T-helper 2 cell treated with Interferon-gamma antibody and Interleukin-4, amounts not matched to agents 100 ng/mL and 5 ng/mL, for 36 hours (primary cell): ENCODE data around the gene HSPA6. TPM values are rescaled to one million over a fixed set of nuclear protein-coding genes. Genes with fewer than 3 reads are reported as not detected.
"Not testable (repeated sequence)": the region's sequence is repeated elsewhere in the genome, so short reads cannot be mapped to it uniquely, and the experiment has no call there.

Experiments
- intact Hi-C: fragments of 100-400 bp; cut with micrococcal nuclease; formaldehyde crosslinking; loops from one replicate; pipeline ENCODE4 v1.15.1; 2023
- total RNA-seq: library from RNA; stranded (reverse); gene quantifications from 2 replicates; pipeline ENCODE4 v1.2.3, GENCODE V29; 2022

The HSPA6 gene
- total RNA-seq = 3.7 and 4.0 TPM in 2 replicates

DNA sequence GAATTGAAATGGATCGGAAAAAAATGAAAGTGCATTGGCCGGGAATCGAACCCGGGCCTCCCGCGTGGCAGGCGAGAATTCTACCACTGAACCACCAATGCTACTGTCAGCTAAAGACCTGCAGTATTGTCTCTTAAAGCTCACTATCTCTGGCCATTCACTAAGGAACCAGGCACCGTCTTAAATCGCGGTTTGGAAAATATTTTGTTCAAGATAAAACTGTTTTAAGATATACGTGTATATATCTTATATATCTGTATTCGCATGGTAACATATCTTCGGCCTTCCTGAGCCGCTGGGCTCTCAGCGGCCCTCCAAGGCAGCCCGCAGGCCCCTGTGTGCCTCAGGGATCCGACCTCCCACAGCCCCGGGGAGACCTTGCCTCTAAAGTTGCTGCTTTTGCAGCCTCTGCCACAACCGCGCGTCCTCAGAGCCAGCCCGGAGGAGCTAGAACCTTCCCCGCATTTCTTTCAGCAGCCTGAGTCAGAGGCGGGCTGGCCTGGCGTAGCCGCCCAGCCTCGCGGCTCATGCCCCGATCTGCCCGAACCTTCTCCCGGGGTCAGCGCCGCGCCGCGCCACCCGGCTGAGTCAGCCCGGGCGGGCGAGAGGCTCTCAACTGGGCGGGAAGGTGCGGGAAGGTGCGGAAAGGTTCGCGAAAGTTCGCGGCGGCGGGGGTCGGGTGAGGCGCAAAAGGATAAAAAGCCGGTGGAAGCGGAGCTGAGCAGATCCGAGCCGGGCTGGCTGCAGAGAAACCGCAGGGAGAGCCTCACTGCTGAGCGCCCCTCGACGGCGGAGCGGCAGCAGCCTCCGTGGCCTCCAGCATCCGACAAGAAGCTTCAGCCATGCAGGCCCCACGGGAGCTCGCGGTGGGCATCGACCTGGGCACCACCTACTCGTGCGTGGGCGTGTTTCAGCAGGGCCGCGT lies at the start of gene HSPA6:
TSS of gene HSPA6 (plus strand) at position 724 of the 925 bp plus-strand sequence. CDS start at position 843, 119 bp downstream.
- intact Hi-C loops = loop anchor here (2.0 to 5.0 kb wide), 2 partner anchors 17 to 73 kb away; no protein-coding TSS in a partner anchor

GRCh38 chr1:161477711-161478110 lies 46.6 kb upstream of the HSPA6 start:
- intact Hi-C loops = not testable (repeated sequence)

- intact Hi-C loops = no loop called here
Measured at GRCh38 chr1:161478985-161479384, 45.4 kb upstream of the HSPA6 start.

GRCh38 chr1:161480381-161481035 lies 43.8 kb upstream of the HSPA6 start:
- intact Hi-C loops = loop anchor here (10.0 kb wide), 1 partner anchor 64 kb away; the partner anchor contains the start of gene FCGR3A

GRCh38 chr1:161481624-161482392 lies 42.5 kb upstream of the HSPA6 start:
- intact Hi-C loops = loop anchor here (10.0 kb wide), 1 partner anchor 63 kb away; the partner anchor contains the start of gene FCGR3A

DNA sequence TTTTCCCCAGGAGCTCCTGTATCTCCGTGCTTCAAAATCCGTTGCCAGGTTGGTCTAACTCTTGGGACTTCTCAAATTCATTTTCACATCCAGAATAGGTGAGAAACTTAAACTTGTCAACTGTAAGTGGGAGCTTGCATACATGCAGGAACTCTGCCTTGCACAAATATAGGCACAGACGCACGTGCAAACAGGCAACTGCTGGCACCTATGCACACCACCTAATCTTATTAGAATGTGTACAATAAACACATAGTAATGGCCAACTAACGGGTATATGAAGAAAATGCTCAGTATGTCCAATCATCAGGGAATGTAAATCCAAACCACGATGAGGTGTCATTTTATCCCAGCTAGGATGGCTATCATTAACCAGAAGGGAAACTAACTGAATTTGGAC lies 41.7 kb upstream of the HSPA6 start:
- intact Hi-C loops = loop anchor here (10.0 kb wide), 1 partner anchor 62 kb away; the partner anchor contains the start of gene FCGR3A

DNA sequence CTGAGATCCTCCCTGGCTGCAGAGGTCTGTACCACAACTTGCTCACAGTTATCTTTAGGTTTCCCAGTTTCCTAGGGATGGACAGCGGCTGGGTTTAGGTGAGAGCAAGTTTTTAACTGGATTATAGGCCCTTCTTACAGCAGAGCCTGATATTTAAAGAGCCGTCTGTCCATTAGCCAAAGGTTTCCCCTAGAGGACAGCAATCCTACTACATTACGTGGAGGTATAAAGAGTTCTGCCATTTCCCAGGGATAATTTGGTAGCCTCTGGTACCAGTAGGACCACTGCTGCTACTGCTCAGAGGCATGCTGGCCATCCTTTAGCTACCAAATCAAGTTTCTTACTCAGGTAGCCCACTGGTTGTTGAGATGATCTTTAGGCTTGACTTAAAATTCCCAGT lies 41.0 kb upstream of the HSPA6 start:
- intact Hi-C loops = loop anchor here (10.0 kb wide), 1 partner anchor 61 kb away; the partner anchor contains the start of gene FCGR3A

- intact Hi-C loops = loop anchor here (10.0 kb wide), 1 partner anchor 60 kb away; the partner anchor contains the start of gene FCGR3A
Measured at GRCh38 chr1:161484613-161485012, 39.7 kb upstream of the HSPA6 start.

DNA sequence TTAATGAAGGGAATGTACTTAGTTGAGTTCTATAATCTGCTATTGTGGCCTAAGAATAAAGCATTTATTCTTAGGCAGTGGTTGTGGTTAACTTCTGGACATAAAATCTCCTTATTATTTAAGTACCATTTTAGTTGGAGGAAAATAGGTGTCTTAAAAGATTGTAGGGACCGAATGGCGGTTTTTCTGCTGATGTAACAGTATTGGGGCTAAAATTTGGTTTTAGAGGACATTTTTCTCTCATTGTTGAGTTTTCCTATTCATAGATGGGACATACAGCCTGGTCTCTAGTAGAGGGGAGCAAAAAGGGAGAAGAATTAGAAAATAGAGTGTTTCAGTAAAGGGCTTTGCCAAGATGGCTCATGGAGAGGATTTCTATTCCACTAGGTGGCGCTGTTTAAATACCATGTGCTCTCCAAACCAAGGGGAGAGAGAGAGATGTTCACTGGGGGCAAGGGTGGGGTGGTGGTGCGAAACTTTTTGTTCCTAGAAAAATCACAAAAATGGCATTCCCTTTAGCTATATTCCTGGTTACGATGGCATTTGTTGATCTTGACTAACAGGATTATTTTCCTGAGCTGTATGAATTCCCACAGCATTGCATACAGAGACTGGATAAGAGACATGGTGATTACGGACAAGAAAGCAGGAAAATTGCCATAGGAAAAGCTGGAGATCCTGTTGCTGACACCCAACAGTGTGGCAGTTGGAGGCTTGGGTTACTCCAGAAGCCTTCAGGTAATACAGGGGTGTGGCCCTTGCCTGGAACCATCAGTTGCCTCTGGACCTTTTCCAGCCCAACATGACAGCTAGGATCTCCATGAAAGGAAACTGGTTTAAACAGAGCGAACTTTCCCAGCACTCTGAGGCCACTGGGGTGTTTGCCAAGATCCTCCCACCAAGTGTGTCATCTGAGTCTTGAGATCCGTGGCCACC lies 37.3 kb upstream of the HSPA6 start:
- intact Hi-C loops = loop anchor here (1.0 to 10.0 kb wide), 2 partner anchors 58 to 254 kb away; partner anchors contain the start of gene FCGR3A

- intact Hi-C loops = no loop called here
Measured at GRCh38 chr1:161491472-161491871, 32.9 kb upstream of the HSPA6 start.

GRCh38 chr1:161492827-161493226 lies 31.5 kb upstream of the HSPA6 start:
- intact Hi-C loops = no loop called here

DNA sequence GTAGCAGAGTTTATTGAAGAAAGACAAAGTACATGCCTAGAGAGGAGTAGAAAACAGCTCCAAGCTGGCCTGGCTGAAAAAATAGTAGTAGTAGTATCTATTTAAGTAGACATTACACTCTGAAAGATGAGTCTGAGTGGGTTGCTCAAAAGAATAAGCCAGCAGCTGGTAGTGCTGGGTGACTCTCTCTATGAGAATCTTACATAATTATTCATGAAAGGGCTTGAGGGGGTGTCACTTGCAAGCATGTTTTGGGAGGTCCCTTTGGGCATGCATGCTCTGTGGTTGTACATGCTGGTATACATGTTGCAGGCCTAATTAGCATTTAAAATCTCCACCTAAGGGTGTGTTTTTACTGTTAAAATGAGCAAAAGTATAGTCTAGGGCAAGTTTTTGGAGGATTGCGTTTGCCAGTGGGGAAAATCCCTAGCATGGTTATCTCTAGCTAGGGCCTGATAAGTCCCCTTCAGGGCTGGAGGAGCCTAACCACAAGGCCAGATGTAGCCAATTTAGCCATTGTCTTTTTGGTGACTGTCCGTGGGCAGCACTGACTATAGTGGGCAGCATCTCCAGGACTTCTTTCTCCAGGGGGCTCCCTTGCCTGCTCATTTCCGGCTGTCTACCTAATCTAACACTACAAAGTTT lies 30.1 kb upstream of the HSPA6 start:
- intact Hi-C loops = no loop called here

DNA sequence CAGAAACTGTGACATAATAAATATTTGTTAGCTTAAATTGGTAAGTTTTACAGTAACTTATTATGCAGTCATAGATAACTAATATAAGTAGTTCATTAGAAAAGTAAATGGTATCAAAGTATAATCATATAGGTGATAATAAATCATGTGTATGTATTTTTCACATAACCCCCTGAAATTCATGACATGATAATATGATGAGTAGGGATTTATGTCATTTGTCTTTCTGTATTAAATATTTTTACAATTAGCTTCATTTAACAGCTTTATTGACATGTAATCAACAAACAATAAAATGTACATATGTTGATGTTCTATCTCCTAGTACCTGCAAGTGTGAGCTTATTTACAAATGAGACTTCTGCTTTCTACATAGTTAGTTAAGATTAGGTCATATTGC lies 28.9 kb upstream of the HSPA6 start:
- intact Hi-C loops = no loop called here

GRCh38 chr1:161497961-161498360 lies 26.4 kb upstream of the HSPA6 start:
- intact Hi-C loops = no loop called here

- intact Hi-C loops = no loop called here
Measured at GRCh38 chr1:161498646-161499045, 25.7 kb upstream of the HSPA6 start.

DNA sequence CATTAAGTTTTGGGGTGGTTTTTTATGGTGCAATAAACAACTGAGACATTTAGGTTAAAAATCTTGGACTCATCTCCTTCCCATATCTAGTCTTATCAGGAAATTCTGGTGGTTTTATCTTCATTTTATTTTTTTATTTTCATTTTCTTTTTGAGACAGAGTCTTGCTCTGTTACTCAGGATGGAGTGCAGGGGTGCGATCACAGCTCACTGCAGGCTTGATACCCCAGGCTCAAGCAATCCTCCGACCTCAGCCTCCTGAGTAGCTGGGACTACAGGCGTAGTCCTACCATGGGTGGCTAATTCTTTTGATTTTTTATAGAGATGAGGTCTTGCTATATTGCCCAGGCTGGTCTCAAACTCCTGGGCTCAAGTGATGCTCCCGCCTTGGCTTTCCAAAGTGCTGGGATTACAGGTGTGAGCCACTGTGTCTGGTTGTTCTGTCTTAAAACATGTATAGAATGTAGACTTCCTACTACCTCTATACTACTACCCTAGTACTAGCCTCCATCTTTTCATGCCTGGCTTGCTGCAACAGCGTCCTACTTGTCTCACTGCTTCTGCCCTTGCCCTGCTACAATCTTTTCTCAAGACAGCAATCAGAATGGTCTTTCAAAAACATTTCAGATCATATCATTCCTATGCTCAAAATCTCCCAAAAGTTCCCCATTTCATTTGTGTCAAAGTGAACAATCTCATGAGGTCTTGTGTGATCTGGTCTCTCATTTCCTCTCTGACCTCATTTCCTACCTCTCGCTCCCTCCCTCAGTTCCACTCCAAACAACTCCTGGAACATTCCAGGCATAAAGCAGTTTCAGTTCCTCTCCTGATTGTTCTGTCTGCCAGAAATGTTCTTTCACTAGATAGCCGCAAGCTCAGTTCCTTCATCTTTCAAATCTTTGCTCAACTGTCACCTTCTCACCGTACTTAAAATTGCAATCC lies 25.0 kb upstream of the HSPA6 start:
- intact Hi-C loops = no loop called here

DNA sequence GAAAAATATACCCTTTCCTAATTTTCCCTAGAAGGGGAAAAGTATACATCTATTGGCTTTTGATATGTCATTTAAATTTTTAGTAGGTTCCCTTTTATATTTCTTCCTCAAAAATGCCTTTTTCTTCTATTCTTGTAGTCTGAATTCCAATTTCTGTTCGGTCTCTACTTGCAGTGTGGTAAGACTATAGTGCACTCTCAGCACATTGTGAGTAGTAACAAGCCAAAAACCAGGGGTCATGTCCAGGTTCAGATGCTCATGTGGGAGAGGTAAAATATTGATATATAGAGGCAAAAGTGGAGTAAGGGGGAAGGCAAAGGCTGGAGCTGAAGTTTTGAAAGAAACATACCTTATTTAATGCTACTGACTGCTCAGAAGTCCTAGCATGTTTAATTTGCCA lies 23.1 kb upstream of the HSPA6 start:
- intact Hi-C loops = no loop called here

DNA sequence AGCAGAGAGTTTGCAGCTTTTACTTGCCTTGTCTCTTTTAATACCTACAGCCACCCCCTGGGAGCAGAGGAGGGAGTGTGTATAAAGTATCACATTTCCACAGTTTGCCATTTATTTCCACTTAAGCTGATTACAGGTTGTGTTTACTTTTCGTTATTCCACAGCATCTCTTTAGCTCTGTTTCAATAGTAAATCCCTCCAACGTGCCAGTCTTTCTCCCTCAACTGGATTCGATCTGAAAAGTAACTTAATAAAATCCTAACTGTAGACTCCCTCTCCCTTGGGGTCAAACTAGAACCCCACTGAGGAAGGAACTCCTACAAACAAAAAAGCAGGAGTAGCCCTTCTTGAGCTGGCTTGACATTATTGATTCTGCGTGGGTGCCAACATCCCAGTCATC lies 22.2 kb upstream of the HSPA6 start:
- intact Hi-C loops = no loop called here
